HG02623 (cell line): Measurements from ENCODE around the gene NRG4.
"Not testable (repeated sequence)": the region's sequence is repeated elsewhere in the genome, so short reads cannot be mapped to it uniquely, and the experiment has no call there.

Source experiments
- ATAC-seq: cut with Tn5 transposase; IDR thresholded peaks from one replicate; pipeline ENCODE4 v1.9.1; 2021; ENCODE audit warnings: moderate library complexity; ENCODE audit not compliant: unreplicated experiment

The NRG4 gene

DNA sequence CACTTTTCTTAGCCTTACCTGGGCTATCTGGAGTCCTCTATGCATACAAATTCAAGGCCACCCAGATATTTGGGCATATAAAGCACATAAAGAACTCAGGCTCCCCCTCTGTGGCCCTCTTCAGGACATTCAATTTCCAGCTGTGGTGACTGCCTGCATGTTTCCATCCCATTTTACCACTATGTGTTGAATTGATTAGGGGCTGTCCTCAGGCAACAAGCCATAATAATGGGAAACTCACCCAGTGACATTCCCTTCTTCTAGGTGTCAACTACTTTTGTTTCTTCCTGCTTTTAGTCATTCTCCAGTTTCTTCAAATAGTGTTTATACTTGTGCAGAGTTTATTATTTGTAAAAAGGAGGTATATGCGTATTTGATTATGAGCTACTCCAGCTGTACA lies 18.0 kb downstream of the NRG4 start:
- no peak for ATAC-seq

DNA sequence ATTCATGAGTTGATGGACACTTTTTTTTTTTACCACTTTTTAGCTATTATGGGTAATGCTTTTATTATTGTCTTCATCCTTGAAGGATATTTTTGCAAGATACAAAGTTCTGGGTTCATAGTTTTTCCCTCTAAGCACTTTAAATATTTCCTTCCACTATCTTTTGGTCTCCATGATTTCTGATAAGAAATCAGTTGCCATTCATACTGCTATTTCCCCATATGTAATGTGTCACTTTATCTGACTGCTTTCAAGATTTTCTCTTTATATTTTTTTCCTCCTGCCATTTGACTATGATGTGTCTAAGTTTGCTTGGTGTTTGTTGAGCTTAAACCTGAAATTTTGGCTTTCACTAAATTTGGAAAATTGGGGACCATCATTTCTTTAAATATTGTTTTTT lies 19.3 kb downstream of the NRG4 start:
- ATAC-seq = no peak

DNA sequence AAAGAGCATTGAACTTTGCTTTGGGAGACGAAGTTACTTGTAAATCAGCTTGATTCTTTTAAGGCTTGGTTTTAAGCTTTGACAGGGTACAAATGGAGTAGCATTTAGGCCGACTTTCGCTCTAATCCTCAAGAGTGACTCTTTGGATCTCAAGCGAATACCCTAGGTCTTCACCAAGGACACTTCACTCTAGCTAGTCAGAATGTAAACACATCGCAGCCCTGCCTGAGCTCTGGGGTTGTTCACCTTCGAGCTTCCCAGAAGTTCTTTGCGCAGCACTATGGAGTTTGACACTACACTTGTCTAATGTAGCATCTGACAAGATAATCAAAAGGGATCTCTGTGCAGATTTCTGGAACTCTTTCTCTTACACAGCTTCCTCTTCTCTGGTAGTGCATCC lies 22.3 kb downstream of the NRG4 start:
- no peak for ATAC-seq

DNA sequence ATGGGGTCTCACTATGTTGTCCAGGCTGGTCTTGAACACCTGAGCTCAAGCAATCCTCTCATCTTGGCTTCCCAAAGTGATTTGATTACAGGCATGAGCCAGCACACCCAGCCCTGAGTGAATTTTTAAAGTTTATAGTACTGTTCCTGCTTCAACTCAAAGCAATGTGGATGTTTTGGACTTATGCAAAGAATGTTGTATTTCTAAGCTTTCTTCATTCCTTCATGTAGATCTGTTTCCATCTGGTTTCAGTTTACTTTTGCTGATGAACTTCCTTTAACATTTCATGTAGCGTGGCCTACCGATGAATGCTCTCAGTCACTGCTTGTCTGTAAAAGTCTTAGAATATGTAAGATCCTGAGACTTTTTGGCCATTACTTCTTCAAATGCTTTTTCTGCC lies 23.2 kb downstream of the NRG4 start:
- no peak for ATAC-seq

DNA sequence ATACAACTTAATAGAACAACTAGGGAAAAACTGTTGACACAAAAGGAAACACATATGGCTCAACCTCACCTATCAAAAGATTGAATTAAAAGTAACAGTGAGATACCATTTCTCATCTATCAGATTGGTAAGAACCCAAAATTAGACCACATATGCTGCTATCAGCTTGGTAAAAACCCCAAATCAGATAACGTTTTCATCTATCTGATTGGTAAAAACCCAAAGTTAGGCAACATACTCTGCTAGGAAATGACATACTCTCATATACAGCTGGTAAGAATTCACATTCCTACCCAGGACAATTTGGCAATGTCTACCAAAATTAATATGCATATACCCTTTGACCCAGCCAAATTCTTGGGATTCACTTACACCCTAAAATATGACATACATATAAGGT lies 26.3 kb downstream of the NRG4 start:
- ATAC-seq = no peak

DNA sequence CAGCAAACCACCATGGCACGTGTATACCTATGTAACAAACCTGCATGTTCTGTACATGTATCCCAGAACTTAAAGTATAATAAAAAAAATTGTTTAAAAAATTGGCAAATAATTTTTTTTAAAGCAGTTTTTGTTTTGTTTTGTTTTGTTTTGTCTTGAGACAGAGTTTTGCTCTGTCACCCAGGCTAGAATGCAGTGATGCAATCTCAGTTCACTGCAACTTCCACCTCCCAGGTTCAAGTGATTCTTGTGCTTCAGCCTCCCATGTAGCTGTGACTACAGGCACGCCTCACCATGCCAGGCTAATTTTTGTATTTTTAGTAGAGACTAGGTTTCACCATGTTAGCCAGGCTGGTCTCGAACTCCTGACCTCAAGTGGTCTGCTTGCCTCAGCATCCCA lies 27.5 kb downstream of the NRG4 start:
- not testable (repeated sequence) for ATAC-seq

DNA sequence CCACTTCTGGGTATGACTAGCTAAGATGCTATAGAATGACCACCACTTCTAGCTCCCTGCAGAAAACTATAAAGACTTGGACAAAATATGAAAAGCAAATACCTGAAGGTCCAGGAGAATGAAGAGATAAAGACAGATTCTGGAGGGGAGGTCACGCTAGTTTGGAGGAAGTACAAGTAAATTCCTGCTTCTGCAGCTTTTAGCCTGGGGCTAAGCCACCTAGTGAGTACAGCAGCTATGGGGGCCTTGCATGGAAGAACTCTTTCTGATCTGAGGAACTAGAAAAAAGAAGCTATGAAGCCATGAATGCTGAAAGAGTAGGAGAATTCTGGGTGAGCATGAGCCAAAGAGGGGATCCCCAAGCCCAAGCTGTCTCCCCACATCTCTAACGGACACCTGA lies 29.8 kb downstream of the NRG4 start:
- no peak for ATAC-seq

DNA sequence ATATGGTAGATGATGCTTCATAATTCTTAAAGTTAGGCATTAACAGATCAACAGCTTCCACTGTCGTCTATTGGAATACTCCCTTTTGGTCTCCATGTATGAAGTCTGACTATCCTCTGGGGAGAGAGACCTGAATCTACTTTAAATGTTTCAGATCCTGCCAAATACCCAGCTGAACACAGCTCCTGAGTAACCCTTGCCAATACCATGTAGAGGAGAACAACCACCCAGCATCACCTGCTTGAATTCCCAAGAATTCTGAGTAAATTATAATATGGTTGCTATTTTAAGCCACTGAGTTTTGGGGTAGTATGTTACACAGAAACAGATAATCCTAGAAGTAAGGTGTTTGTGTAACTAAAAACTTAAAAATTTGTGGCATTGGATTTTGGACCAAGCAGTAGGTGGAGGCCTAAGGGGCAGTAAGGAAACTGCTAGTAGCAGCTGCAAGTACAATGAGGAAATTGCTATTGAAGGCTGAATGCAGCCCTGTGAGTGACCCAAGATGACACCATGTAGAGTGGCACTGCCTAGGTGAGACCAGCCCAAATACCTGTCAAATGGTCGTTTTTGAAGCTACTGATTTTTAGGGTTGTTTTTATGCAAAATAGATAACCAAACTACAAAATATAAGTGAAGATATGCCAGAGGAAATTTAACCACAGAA lies 30.9 kb downstream of the NRG4 start:
- no peak for ATAC-seq

DNA sequence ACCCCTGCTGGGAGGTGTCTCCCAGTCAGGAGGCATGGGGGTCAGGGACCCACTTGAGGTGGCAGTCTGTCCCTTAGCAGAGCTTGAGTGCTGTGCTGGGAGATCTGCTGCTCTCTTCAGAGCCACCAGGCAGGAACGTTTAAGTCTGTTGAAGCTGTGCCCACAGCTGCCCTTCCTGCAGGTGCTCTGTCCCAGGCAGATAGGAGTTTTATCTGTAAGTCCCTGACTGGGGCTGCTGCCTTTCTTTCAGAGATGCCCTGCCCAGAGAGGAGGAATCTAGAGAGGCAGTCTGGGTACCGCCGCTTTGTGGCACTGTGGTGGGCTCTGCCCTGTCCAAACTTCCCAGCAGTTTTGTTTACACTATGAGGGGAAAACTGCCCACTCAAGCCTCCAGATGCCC lies 35.5 kb downstream of the NRG4 start:
- not testable (repeated sequence) for ATAC-seq

DNA sequence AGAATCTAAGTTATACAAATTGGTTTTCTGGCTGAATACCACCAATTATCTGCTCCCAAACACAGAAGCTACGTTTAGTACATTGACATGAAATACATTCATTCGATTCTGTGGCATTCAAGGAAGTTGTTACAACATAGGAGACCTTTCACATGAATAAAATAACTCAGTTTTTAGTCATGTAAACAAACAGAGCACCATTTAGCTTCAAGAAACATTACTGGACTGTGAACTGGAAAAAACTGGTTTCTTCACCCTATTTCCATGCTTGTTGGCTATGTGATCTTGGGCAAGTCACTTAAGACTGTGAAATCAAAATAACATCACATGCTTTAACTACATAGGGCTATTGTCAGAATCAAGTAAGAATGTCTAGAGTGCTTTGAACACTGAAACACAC lies 46.2 kb downstream of the NRG4 start:
- ATAC-seq = no peak

DNA sequence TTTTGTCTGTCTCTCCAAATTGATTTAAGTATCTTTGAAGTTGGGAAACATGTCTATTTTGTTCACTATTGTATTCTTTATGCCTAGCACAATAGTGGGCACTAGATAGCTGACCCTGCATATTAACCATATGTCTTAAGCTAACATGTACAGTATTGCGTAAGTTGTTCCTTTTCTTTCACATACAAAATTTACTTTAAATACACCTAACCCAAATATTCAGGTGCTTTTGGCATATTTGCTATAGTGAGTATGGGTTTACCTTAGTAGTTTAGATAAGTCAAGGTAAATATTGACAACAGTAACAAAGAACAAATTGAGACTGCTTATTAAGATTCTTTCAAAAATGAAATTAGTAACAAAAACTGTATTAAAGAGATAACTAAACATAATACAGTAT lies 50.9 kb downstream of the NRG4 start:
- no peak for ATAC-seq

DNA sequence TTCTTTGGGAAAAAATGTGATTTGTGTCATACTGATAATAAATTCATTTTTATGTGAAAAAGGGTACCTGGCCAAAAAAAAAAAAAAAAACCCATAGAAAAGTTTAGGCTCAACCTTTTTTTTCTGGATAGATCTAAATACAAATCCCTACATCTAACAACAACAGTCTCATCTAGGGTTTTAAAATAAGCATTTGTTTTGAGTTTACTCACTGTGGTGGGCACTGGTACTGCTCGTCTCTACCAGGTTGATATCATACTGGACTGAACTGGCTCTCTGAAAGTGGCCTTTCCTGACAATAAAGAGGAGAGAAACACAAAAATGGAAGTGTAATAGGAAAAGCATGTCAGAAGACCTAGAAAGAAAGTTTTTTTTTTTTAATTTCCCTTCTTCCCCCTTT lies 56.5 kb downstream of the NRG4 start:
- no peak for ATAC-seq

DNA sequence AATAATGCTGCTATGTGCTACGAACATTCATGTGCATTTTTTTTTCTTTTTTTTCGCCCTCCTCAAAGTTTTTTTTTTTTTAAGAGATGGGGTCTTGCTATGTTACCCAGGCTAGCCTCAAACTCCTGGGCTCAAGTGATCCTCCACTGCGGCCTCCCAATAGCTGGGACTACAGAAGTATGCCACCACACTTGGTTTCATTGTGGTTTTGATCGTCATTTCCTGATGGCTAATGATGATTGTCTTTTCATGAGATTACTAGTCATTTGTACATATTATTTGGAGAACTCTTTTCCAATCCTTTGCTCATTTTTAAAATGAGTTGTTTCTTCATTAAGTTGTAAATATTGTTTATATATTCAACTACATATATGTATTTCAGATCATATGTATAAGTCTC lies 59.7 kb downstream of the NRG4 start:
- ATAC-seq = no peak

DNA sequence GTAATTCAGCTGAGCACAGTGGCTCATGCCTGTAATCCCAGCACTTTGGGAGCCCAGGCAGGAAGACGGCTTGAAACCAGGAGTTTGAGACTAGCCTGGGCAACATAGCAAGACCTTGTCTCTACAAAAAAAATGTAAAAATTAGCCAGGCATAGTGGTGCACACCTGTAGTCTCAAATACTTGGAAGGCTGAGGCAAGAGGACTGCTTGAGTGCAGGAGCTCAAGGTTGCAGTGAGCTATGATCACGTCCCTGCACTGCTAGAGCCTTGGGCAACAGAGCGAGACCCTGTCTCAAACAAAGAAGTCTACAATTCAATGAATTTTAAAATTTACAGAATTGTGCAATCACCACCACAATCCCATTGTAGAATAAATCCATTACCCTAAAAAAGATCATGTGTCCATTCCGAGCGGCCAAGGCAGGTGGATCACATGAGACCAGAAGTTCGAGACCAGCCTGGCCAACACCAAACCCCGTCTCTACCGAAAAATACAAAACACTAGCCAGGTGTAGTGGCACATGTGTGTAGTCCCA lies 63.4 kb downstream of the NRG4 start:
- no peak for ATAC-seq

DNA sequence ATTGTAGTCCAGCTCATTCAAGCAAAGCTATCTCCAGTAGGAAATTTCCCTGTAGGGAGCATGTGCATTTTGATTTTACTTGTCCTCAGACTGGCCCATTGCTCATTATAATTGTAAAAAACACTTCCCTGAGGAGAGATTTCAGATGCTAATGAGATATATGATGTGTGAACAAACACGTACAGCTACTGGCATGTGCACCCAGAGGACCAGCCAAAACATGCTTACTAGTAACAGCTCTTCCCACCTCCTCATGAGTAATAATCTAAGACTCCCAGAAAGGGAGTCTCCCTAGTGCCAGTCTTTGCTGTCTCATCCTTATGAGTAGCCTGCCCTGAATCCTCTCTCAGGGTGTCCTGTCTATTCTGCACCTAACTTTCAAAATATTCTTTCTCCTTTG lies 65.1 kb downstream of the NRG4 start:
- ATAC-seq = no peak

DNA sequence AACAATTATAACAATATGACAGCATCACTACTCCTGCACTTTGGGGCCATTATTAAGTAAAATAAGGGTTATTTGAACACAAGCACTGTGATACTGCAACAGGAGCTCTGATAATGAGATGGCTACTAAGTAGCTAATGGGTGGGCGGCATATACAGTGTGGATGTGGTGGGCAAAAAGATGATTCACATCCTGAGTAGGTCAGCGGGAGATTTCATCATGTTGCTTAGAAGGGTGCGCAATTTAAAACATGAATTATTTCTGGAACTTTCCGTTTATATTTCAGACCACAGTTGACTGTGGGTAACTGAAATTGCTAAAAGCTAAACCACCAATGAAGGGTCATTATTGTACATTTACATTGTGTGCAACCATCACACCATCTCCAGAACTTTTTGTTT lies 66.3 kb downstream of the NRG4 start:
- ATAC-seq = no peak

DNA sequence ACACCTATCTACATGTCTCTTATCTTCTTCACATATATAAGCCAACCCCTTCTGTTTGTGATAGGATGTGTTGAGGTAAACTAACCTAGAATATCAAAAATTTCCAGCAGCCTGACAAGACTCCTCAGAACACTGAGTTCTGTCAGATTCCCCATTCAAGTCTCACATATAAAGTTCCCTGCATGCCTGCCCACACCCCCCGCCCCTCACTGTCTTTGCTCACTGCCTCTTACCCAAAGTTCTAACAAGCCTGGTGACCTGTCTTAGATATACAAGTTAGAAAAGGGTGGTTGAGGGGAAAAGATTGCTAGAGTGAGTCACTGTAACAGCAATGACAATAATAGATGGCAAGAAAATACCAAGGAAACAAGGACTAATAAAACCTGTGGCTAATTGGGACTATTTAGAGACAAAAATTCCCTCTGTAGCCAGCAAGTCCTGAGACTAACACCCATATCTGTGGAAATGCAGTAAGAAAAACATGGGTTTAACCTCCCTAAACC lies 68.5 kb downstream of the NRG4 start:
- no peak for ATAC-seq

DNA sequence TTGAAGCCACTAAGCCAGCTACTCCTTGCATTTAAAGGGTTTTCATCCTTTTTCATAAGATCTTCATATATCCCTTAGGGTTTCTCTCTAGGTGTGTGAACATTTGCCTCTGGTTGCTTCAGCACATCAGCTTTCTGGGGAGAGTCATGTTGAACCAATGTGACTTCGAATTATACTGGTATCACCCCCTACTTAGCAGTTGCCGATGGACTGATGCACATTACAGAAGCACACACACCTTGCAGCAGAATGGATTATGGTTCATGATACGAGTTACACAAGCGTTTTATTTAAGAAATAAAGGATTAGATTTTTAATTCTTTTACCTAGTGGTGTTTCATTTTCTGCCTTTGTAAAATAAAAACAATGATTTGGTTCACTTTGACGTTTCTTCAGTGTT lies 69.0 kb downstream of the NRG4 start:
- ATAC-seq = no peak

DNA sequence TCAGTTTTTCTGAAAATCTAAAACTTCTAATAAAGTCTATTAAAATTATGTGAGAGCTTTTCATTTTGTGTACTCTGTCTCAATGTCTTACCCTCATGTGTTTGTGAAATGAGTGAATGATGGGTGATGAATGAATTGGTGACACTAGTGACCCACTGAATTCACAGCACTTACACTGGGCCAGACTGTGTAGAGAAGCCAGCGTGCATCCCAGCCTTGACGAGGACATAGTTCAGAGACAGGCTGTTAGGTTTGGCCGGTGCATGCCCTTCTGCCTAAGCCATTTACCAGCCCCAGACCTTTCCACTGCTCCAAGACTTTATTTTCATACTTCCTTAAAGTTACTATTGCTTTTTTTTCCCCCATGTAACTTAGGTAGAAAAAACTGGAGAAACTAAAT lies 69.8 kb downstream of the NRG4 start:
- ATAC-seq = no peak

DNA sequence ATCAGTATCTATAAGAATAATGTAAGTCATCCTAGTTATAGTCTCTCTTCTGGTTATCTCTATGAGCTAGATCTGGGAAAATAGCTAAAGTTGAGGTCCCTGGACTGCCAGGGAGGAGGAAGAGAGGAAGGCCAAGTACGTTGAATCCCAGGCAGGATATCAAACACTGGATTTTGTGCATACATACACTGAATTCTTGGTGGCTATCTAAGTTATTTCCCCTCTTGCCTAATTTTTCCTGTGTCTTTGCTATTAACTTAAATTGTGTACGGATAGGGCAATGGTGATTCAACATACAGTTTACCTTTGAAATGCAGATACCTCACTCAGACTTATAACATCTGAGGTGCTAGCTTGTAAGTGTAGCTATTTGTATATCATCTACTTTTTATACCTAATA lies 81.4 kb downstream of the NRG4 start:
- no peak for ATAC-seq

DNA sequence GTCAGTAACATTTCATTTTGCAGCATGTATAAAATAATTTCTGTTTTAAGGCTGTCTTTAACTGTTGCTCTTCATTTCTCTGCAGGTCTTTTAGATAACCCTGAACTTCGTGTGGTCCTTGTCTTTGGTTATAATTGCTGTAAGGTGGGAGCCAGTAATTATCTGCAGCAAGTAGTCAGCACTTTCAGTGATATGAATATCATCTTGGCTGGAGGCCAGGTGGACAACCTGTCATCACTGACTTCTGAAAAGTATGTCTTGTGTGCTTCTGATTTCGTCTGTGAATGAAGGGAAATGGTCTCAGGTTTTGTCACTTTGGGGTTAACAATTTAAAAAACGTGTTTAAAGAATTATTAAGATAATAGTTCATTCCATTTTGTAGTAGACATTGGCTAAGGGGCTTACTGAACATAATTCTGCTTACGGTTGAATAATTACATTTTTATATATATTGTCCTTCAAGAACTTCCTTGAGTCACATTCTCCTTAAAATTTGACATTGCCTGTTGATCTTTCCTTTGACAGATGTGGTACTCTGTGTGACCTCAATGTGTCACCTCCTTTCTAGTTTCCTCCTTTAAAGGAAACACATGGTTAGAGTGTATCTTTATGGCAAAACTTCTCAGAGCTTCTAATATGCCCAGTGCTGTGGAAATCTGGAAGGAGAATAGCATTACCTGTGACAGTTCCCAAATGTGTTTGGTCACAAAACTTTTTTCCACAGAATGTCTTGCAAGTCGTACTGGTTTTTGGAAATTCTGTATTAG lies 82.2 kb downstream of the NRG4 start:
- no peak for ATAC-seq
